Neural progenitor cell (in vitro differentiated cells): ENCODE measurements around the gene NUTM1. TPM values are rescaled to one million over a fixed set of nuclear protein-coding genes. Genes with fewer than 3 reads are reported as not detected.

ENCODE experiments used
- DNase-seq: peaks from one replicate; pipeline ENCODE4 v3.0.0-alpha.2; 2016; ENCODE audit warnings: low spot score
- H2AFZ ChIP-seq: fragments of 200-600 bp; sonication (generic); replicated peaks from 2 replicates; pipeline ENCODE4 v1.6.1; 2016; ENCODE audit warnings: antibody characterized with exemption
- H3F3A ChIP-seq: fragments of 200-600 bp; sonication (generic); 2 replicates; pipeline ENCODE4 v1.6.1; 2016; ENCODE audit warnings: antibody characterized with exemption, low read depth
- H3K27ac ChIP-seq: fragments of 200-600 bp; sonication (generic); 2 replicates; pipeline ENCODE4 v1.5.1; 2016; ENCODE audit warnings: mild to moderate bottlenecking
- H3K27me3 ChIP-seq: fragments of 200-600 bp; sonication (generic); 2 replicates; pipeline ENCODE4 v1.6.1; 2016; ENCODE audit warnings: mild to moderate bottlenecking, moderate library complexity
- H3K36me3 ChIP-seq: fragments of 200-600 bp; sonication (generic); 2 replicates; pipeline ENCODE4 v1.5.1; 2016
- H3K4me1 ChIP-seq: fragments of 200-600 bp; sonication (generic); 2 replicates; pipeline ENCODE4 v1.6.1; 2016; ENCODE audit warnings: mixed run types
- H3K4me2 ChIP-seq: fragments of 200-600 bp; sonication (generic); 2 replicates; pipeline ENCODE4 v1.6.1; 2016
- H3K4me3 ChIP-seq: fragments of 200-600 bp; sonication (generic); 2 replicates; pipeline ENCODE4 v1.5.1; 2016
- H3K79me2 ChIP-seq: fragments of 200-600 bp; sonication (generic); 2 replicates; pipeline ENCODE4 v1.6.1; 2016; ENCODE audit warnings: low read depth
- H3K9ac ChIP-seq: fragments of 200-600 bp; sonication (generic); 2 replicates; pipeline ENCODE4 v1.6.1; 2016
- H3K9me3 ChIP-seq: fragments of 200-600 bp; sonication (generic); 2 replicates; pipeline ENCODE4 v1.5.1; 2016; ENCODE audit warnings: low read depth
- H4K20me1 ChIP-seq: fragments of 200-600 bp; sonication (generic); 2 replicates; pipeline ENCODE4 v1.6.1; 2016; ENCODE audit warnings: low read depth
- H3K27ac Mint-ChIP-seq: 3 replicates; pipeline ENCODE4 v1.8.0; 2021; ENCODE audit warnings: mixed read lengths
- H3K27me3 Mint-ChIP-seq: 2 replicates; pipeline ENCODE4 v1.8.0; 2022; ENCODE audit warnings: low read depth, mild to moderate bottlenecking, inconsistent platforms, moderate library complexity, mixed read lengths; ENCODE audit not compliant: insufficient read depth
- H3K36me3 Mint-ChIP-seq: 3 replicates; pipeline ENCODE4 v1.8.0; 2021; ENCODE audit warnings: mixed read lengths
- H3K4me1 Mint-ChIP-seq: 3 replicates; pipeline ENCODE4 v1.8.0; 2021; ENCODE audit warnings: mixed read lengths
- H3K4me3 Mint-ChIP-seq: 3 replicates; pipeline ENCODE4 v1.8.0; 2021; ENCODE audit warnings: mild to moderate bottlenecking, moderate library complexity, mixed read lengths
- H3K9me3 Mint-ChIP-seq: 3 replicates; pipeline ENCODE4 v1.8.0; 2020; ENCODE audit warnings: mixed read lengths
- CTCF ChIP-seq: fragments of 200-600 bp; sonication (generic); IDR thresholded peaks from 2 replicates; pipeline ENCODE4 v1.5.1; 2017; ENCODE audit warnings: antibody characterized with exemption, mild to moderate bottlenecking
- EZH2 ChIP-seq: fragments of 200-600 bp; sonication (generic); IDR thresholded peaks from 2 replicates; pipeline ENCODE4 v1.6.1; 2017; ENCODE audit warnings: antibody characterized with exemption, mild to moderate bottlenecking, moderate library complexity
- EZH2phosphoT487 ChIP-seq: fragments of 200-600 bp; sonication (generic); IDR thresholded peaks from 2 replicates; pipeline ENCODE4 v1.6.1; 2017; ENCODE audit warnings: antibody characterized with exemption
- total RNA-seq: library from RNA; depleted of rRNA; stranded (reverse); fragments of >200 nt; gene quantifications from 2 replicates; pipeline ENCODE4 v1.2.3, GENCODE V29; 2015; ENCODE audit warnings: low replicate concordance

Gene NUTM1
- total RNA-seq, 1 donor from 2014 or later = not detected

- Histone ChIP-seq H3K9ac (no peak overlapping the region), H3K4me3 (no peak overlapping the region), H3K4me2 (no peak overlapping the region), H3K36me3 (no peaks in the 10 kb centered on the region), H4K20me1 (peaks cover 14% of the 10 kb centered on the region), H3K27ac (peak overlapping the region; percentile 26), H2AFZ (no peak overlapping the region), H3K4me1 (peaks cover 8% of the 10 kb centered on the region), H3K9me3 (no peaks in the 10 kb centered on the region), H3K27me3 (no peaks in the 10 kb centered on the region), H3F3A (peaks cover under 1% of the 10 kb centered on the region), H3K79me2 (peaks cover 18% of the 10 kb centered on the region)
- Mint-ChIP-seq H3K27ac (no peak overlapping the region), H3K4me3 (no peak overlapping the region), H3K4me1 (peaks cover 9% of the 10 kb centered on the region), H3K9me3 (no peaks in the 10 kb centered on the region), H3K36me3 (peaks cover 13% of the 10 kb centered on the region), H3K27me3 (peaks cover 5% of the 10 kb centered on the region)
- TF ChIP-seq EZH2 (no peak), CTCF (no peak), EZH2phosphoT487 (no peak)
- DNase-seq = no peak
Observed at GRCh38 chr15:34361278-34361677, 18.2 kb downstream of the NUTM1 start.

- Mint-ChIP-seq H3K27ac (no peak overlapping the region), H3K4me3 (no peak overlapping the region), H3K27me3 (peaks cover 9% of the 10 kb centered on the region), H3K36me3 (peaks cover 13% of the 10 kb centered on the region), H3K9me3 (no peaks in the 10 kb centered on the region), H3K4me1 (peaks cover 9% of the 10 kb centered on the region)
- H4K20me1 ChIP-seq = peaks cover 14% of the 10 kb centered on the region
- peaks cover 8% of the 10 kb centered on the region for H3K4me1 ChIP-seq
- no peak overlapping the region for H3K9ac ChIP-seq
- H3K4me2 ChIP-seq = no peak overlapping the region
- no peak for DNase-seq
- peaks cover 18% of the 10 kb centered on the region for H3K79me2 ChIP-seq
- H3K27ac ChIP-seq = no peak overlapping the region
- no peaks in the 10 kb centered on the region for H3K27me3 ChIP-seq
- no peaks in the 10 kb centered on the region for H3K36me3 ChIP-seq
- peaks cover 8% of the 10 kb centered on the region for H3F3A ChIP-seq
- H3K9me3 ChIP-seq = no peaks in the 10 kb centered on the region
- TF ChIP-seq CTCF (no peak), EZH2phosphoT487 (no peak), EZH2 (no peak)
- H3K4me3 ChIP-seq = no peak overlapping the region
- no peak overlapping the region for H2AFZ ChIP-seq
Observed at GRCh38 chr15:34362047-34362773, 19.1 kb downstream of the NUTM1 start.

GRCh38 chr15:34364041-34364440 lies 20.9 kb downstream of the NUTM1 start:
- Mint-ChIP-seq H3K4me3 (no peak overlapping the region), H3K36me3 (peaks cover 11% of the 10 kb centered on the region), H3K27me3 (peaks cover 6% of the 10 kb centered on the region), H3K27ac (no peak overlapping the region), H3K9me3 (no peaks in the 10 kb centered on the region), H3K4me1 (peaks cover 16% of the 10 kb centered on the region)
- H3K27me3 ChIP-seq = no peaks in the 10 kb centered on the region
- no peak overlapping the region for H3K4me3 ChIP-seq
- H4K20me1 ChIP-seq = peaks cover 14% of the 10 kb centered on the region
- no peak overlapping the region for H3K27ac ChIP-seq
- TF ChIP-seq EZH2 (no peak), EZH2phosphoT487 (no peak), CTCF (no peak)
- H3K9me3 ChIP-seq = no peaks in the 10 kb centered on the region
- H3K9ac ChIP-seq = no peak overlapping the region
- H3F3A ChIP-seq = peaks cover 19% of the 10 kb centered on the region
- no peak for DNase-seq
- H3K79me2 ChIP-seq = peaks cover 24% of the 10 kb centered on the region
- no peaks in the 10 kb centered on the region for H3K36me3 ChIP-seq
- H3K4me2 ChIP-seq = no peak overlapping the region
- H2AFZ ChIP-seq = no peak overlapping the region
- H3K4me1 ChIP-seq = peaks cover 15% of the 10 kb centered on the region
